GM18951 (cell line): Measurements from ENCODE around the gene IFNA17.
"Not testable (repeated sequence)": the region's sequence is repeated elsewhere in the genome, so short reads cannot be mapped to it uniquely, and the experiment has no call there.

Experiments
- POLR2A ChIP-seq: IDR thresholded peaks from 4 replicates; pipeline ENCODE4 v1.6.1; 2011; ENCODE audit warnings: mild to moderate bottlenecking; ENCODE audit not compliant: insufficient read length, insufficient read depth; ENCODE audit errors: extremely low read depth
- in situ Hi-C: fragments of 300-500 bp; cut with MboI; formaldehyde crosslinking; loops from one replicate; pipeline ENCODE4 v1.12.0; 2022; ENCODE audit warnings: low sequenced_read_pairs, mixed read lengths, inconsistent platforms; ENCODE audit not compliant: unreplicated experiment

Gene IFNA17

DNA sequence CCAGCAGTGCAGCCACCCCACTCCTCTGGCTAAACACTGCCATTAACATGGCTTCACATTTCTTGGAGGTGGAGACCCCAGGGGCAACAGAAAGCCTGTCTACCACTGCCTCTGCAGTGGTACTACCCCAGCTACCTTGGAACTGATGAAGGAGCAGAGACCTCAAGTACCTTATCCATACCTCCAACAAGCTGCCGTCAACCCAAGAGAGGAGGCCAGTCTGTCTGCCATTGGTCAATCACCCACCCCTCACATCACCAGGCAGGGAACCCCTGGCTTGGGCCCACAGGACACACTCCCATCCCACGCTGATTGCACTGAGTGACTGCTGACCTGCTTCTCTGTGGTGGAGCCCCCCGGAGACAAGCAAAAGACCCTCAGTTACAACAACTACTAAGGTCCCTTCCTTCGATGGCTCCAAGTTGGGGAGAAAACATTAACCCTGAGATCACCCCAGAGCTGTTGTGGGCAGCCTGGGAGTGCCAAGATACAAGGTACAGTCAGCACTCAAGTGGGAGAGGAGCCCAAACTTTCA lies 6.2 kb upstream of the IFNA17 start:
- no peak for TF ChIP-seq POLR2A
- in situ Hi-C loops: no loop called here

- in situ Hi-C loops: no loop called here
- no peak for TF ChIP-seq POLR2A
Measured at GRCh38 chr9:21233258-21233657, 5.2 kb upstream of the IFNA17 start.

DNA sequence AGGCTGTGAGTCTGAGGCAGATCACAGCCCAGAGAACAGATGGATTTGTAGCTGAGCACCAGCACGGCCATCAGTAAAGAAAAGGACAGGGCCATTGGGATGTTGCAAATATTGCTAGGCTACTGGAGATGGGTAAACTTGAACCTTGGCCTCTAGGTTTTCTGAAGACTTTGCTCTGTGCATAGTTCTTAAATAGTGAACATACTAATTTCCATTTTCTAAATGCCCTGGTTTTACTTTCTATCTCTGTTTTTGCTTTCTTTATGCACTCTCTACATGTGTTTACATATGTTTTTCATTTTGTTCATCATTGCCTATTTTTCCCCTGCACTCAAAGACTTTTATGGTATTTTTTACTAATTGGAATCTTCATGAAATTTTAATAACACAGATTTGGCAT lies 10.8 kb downstream of the IFNA17 start, which contains the start of gene IFNA16:
TSS of gene IFNA16 (minus strand) at position 101 of the 400 bp plus-strand sequence. CDS start at position 95, 6 bp downstream.
- in situ Hi-C loops: not testable (repeated sequence)

DNA sequence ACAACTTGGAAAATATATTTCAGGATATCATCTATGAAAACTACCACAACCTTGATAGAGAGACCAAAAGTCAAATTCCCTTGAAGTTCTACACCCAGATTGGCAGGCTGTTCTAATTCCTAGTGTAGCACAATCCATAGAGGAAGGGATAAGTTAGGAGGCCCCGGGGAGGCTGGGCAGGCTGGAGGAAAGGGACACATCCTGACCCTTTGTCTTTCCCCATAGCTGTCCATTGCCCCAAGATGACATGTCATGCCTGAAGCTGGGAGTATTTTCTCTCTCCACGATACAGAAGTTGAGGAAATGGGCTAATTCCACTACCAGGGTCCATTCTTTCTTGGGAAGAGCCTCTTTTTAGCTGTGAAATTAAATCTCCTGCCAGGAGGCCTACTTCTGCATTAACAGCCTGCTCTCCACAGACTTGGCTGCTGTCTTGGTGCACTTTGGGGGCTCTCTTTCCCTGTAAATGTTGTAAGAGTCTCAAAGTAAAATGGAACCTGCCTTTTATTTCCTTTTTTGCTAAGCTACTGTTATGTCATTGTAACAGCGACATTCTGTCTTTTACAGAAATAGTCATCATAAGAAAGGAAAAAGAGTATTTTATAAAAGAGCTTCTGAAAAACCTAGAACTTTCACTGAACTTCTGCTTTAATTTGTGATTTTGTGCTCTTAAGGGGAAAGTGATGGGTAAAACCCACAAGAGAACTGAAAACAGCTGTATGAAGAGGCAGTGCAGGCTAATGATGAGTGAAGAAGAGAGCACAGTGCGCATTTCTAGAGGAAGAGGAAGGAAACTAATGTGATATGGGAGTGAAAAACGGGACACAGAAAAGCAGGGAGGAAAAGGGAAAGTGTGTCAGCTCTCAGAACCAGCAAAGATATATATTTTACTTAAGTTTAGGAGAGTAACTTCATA lies 14.4 kb downstream of the IFNA17 start:
- in situ Hi-C loops: not testable (repeated sequence)

DNA sequence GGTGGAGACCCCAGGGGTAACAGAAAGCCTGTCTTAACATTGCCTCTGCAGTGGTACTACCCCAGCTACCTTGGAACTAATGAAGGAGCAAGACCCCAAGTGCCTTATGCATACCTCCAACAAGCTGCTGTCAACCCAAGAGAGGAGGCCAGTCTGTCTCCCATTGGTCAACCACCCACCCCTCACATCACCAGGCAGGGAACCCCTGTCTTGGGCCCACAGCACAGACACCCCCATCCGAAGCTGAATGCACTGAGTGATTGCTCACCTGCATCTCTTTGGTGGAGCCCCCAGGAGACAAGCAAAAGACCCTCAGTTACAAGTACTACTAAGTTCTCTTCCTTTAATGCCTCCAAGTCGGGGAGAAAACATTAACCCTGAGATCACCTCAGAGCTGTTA lies 15.9 kb downstream of the IFNA17 start:
- in situ Hi-C loops: not testable (repeated sequence)

DNA sequence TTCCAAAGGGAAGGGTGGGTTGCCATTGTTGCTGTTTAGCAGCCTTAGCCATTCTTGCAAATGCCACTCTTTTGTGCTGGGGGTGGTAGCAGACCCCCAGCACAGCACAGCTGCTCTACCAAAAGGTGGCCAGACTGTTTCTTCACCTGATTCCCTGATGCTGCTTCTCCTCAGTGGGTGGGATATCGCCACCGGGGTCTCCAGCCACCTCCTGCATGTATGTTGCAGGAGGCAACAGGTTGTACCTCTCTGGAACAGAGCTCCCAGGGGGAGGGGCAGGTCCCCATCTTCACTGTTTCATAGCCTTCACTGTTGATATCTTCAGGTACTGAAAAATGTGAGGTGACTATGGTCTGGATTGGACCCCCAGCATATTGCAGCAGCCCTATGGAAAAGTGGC lies 17.2 kb downstream of the IFNA17 start:
- in situ Hi-C loops: not testable (repeated sequence)

DNA sequence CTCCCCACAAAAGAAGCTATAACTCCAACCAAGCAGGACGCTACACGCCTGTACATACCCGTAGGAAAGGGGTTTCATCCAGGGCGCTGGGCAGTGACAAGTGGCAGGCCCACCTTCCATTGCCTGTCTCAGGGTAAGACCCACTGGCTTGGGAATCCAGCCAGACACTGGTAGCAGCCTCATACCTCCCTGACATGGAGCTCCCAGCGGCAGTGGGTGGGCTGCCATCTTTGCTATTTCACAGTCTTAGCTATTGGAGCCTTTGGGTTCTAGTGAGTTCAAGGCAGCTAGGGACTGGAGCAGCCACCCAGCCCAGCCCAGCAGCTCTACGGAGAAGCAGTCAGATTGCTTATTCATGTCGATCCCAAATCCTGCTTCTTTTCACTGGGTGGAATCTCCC lies 17.7 kb downstream of the IFNA17 start:
- in situ Hi-C loops: no loop called here
- no peak for TF ChIP-seq POLR2A

DNA sequence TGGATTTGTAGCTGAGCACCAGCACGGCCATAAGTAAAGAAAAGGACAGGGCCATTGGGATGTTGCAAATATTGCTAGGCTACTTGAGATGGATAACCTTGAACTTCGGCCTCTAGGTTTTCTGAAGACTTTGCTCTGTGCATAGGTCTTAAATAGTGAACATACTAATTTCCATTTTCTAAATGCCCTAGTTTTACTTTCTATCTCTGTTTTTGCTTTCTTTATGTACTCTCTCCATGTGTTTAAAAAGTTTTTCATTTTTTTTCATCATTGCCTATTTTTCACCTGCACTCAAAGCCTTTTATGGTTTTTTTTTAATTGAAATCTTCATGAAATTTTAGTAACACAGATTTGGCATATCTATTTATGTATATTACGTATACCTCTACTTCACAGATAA lies 21.0 kb downstream of the IFNA17 start, which contains the start of gene IFNA10:
TSS of gene IFNA10 (minus strand) at position 101 of the 400 bp plus-strand sequence. CDS start at position 55, 46 bp downstream.
- in situ Hi-C loops: not testable (repeated sequence)

- TF ChIP-seq POLR2A: no peak
Measured at GRCh38 chr9:21205204-21205603, 22.8 kb downstream of the IFNA17 start.

GRCh38 chr9:21202105-21202504 lies 25.9 kb downstream of the IFNA17 start, which contains the start of gene IFNA7:
TSS of gene IFNA7 (minus strand) at chr9:21202205. CDS start at chr9:21202165, 40 bp downstream.
- in situ Hi-C loops: not testable (repeated sequence)

More at GRCh38 chr9:21205204-21205603, 22.8 kb downstream of the IFNA17 start:
- in situ Hi-C loops: no loop called here

DNA sequence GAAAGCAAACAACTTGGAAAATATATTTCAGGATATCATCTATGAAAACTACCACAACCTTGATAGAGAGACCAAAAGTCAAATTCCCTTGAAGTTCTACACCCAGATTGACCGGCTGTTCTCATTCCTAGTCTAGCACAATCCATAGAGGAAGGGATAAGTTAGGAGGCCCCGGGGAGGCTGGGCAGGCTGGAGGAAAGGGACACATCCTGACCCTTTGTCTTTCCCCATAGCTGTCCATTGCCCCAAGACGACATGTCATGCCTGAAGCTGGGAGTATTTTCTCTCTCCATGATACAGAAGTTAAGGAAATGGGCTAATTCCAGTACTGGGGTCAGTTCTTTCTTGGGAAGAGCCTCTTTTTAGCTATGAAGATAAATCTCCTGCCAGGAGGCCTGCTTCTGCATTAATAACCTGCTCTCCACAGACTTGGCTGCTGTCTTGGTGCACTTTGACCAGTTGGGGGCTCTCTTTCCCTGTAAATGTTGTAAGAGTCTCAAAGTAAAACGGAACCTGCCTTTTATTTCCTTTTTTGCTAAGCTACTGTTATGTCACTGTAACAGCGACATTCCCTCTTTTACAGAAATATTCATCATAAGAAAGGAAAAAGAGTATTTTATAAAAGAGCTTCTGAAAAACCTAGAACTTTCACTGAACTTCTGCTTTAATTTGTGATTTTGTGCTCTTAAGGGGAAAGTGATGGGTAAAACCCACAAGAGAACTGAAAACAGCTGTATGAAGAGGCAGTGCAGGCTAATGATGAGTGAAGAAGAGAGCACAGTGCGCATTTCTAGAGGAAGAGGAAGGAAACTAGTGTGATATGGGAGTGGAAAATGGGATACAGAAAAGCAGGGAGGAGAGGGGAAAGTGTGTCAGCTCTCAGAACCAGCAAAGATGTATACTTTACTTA lies 32.9 kb downstream of the IFNA17 start:
- in situ Hi-C loops: loop anchor here (25.0 kb wide), 1 partner anchor 592 kb away; no protein-coding TSS in a partner anchor

GRCh38 chr9:21187487-21187886 lies 40.5 kb downstream of the IFNA17 start, which contains the start of gene IFNA4:
TSS of gene IFNA4 (minus strand) at chr9:21187587. CDS start at chr9:21187531, 56 bp downstream.
- in situ Hi-C loops: loop anchor here (25.0 kb wide), 1 partner anchor 600 kb away; no protein-coding TSS in a partner anchor

DNA sequence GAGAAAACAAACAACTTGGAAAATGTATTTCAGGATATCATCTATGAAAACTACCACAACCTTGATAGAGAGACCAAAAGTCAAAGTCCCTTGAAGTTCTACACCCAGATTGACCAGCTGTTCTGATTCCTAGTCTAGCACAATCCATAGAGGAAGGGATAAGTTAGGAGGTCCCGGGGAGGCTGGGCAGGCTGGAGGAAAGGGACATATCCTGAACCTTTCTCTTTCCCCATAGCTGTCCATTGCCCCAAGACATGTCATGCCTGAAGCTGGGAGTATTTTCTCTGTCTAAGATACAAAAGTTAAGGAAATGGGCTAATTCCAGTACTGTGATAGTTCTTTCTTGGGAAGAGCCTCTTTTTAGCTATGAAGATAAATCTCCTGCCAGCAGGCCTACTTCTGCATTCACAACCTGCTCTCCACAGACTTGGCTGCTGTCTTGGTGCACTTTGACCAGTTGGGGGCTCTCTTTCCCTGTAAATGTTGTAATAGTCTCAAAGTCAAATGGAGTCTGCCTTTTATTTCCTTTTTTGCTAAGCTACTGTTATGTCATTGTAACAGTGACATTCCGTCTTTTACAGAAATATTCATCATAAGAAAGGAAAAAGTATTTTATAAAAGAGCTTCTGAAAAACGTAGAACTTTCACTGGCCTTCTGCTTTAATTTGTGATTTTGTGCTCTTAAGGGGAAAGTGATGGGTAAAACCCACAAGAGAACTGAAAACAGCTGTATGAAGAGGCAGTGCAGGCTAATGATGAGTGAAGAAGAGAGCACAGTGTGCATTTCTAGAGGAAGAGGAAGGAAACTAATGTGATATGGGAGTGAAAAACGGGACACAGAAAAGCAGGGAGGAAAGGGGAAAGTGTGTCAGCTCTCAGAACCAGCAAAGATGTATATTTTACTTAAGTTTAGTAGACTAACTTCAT lies 44.9 kb downstream of the IFNA17 start:
- in situ Hi-C loops: loop anchor here (25.0 kb wide), 1 partner anchor 604 kb away; no protein-coding TSS in a partner anchor
